GM18502 (cell line): ENCODE data around the gene PSMD14.

Experiments used
- ATAC-seq: cut with Tn5 transposase; IDR thresholded peaks from one replicate; pipeline ENCODE4 v1.9.1; 2021; ENCODE audit warnings: mild to moderate bottlenecking; ENCODE audit not compliant: unreplicated experiment, poor library complexity

The PSMD14 gene

GRCh38 chr2:161430386-161430785 is 122.2 kb downstream of the PSMD14 start:
- ATAC-seq: no peak

GRCh38 chr2:161432107-161432506 is 123.9 kb downstream of the PSMD14 start:
- ATAC-seq: no peak

- ATAC-seq: no peak
These were observed 125.9 kb downstream of the PSMD14 start for GRCh38 chr2:161434118-161434517.

GRCh38 chr2:161436411-161436810 is 128.2 kb downstream of the PSMD14 start:
- ATAC-seq: no peak

GRCh38 chr2:161438598-161438997 is 130.4 kb downstream of the PSMD14 start:
- no peak for ATAC-seq

- ATAC-seq: no peak
These were observed 136.9 kb downstream of the PSMD14 start for GRCh38 chr2:161445097-161445496.

- ATAC-seq: no peak
These were observed 140.2 kb downstream of the PSMD14 start for GRCh38 chr2:161448431-161448830.
